ENCODE measurements around the gene MTA1.

MTA1 gene

GRCh38 chr14:105415481-105416428 is 3.9 kb upstream of the MTA1 start:
- H3K4me3 ChIP-seq (ENCODE audit: low read depth, low read length): peak overlapping the region; percentile 40
- TF ChIP-seq CTCF (IDR thresholded peaks at IDR 0.05; ENCODE audit: low read depth, low read length): no peak

- H3K4me3 ChIP-seq (ENCODE audit: low read depth, low read length): no peak overlapping the region
- no peak for TF ChIP-seq CTCF (IDR thresholded peaks at IDR 0.05; ENCODE audit: low read depth, low read length)
Observed at GRCh38 chr14:105416671-105417070, 3.0 kb upstream of the MTA1 start.

- H3K4me3 ChIP-seq (ENCODE audit: low read depth, low read length): no peak overlapping the region
- TF ChIP-seq CTCF (IDR thresholded peaks at IDR 0.05; ENCODE audit: low read depth, low read length): no peak
Observed at GRCh38 chr14:105417690-105418121, 1.9 kb upstream of the MTA1 start.

GRCh38 chr14:105418269-105419194 is 1.1 kb upstream of the MTA1 start:
- H3K4me3 ChIP-seq (ENCODE audit: low read depth, low read length): peak overlapping the region; percentile 78
- no peak for TF ChIP-seq CTCF (IDR thresholded peaks at IDR 0.05; ENCODE audit: low read depth, low read length)

GRCh38 chr14:105420101-105420973 is 710 bp downstream of the MTA1 start:
- peak overlapping the region; percentile 75 for H3K4me3 ChIP-seq (ENCODE audit: low read depth, low read length)
- TF ChIP-seq CTCF (IDR thresholded peaks at IDR 0.05; ENCODE audit: low read depth, low read length): no peak

GRCh38 chr14:105420974-105421674 is 1.5 kb downstream of the MTA1 start:
- H3K4me3 ChIP-seq (ENCODE audit: low read depth, low read length): peak overlapping the region; percentile 75
- no peak for TF ChIP-seq CTCF (IDR thresholded peaks at IDR 0.05; ENCODE audit: low read depth, low read length)

Measured in WI38 (cell line).